ENCODE data around the gene REPIN1. TPM values are rescaled to one million over a fixed set of nuclear protein-coding genes. Genes with fewer than 3 reads are reported as not detected.

The REPIN1 gene
- total RNA-seq, 1 donor from 2014 or later, result 82.1 TPM

- DNase-seq (ENCODE audit: low spot score), result no peak
Measured at GRCh38 chr7:150388709-150389531, 20.3 kb downstream of the REPIN1 start.

- no peak for DNase-seq (ENCODE audit: low spot score)
Measured at GRCh38 chr7:150389532-150389816, 20.9 kb downstream of the REPIN1 start.

- DNase-seq (ENCODE audit: low spot score), result no peak
Measured at GRCh38 chr7:150390205-150390604, 21.6 kb downstream of the REPIN1 start.

GRCh38 chr7:150393325-150393724, 24.7 kb downstream of the REPIN1 start:
- DNase-seq (ENCODE audit: low spot score), result no peak

- no peak for DNase-seq (ENCODE audit: low spot score)
Measured at GRCh38 chr7:150396426-150396825, 27.8 kb downstream of the REPIN1 start.

GRCh38 chr7:150396851-150397260, 28.2 kb downstream of the REPIN1 start:
- no peak for DNase-seq (ENCODE audit: low spot score)

- DNase-seq (ENCODE audit: low spot score), result no peak
Measured at GRCh38 chr7:150397346-150398107, 28.9 kb downstream of the REPIN1 start.

- no peak for DNase-seq (ENCODE audit: low spot score)
Measured at GRCh38 chr7:150398108-150398964, 29.7 kb downstream of the REPIN1 start.

GRCh38 chr7:150398965-150399320, 30.3 kb downstream of the REPIN1 start:
- DNase-seq (ENCODE audit: low spot score), result no peak

GRCh38 chr7:150399421-150400007, 30.9 kb downstream of the REPIN1 start:
- DNase-seq (ENCODE audit: low spot score), result peak; percentile 18

- peak; percentile 47 for DNase-seq (ENCODE audit: low spot score)
Measured at GRCh38 chr7:150400008-150400787, 31.6 kb downstream of the REPIN1 start.

GRCh38 chr7:150400788-150401423, 32.3 kb downstream of the REPIN1 start:
- DNase-seq (ENCODE audit: low spot score), result peak; percentile 75

- DNase-seq (ENCODE audit: low spot score), result no peak
Measured at GRCh38 chr7:150401424-150401790, 32.8 kb downstream of the REPIN1 start.

GRCh38 chr7:150401861-150402631, 33.4 kb downstream of the REPIN1 start:
- DNase-seq (ENCODE audit: low spot score), result peak; percentile 16

- peak; percentile 86 for DNase-seq (ENCODE audit: low spot score)
Measured at GRCh38 chr7:150402671-150403321, 34.2 kb downstream of the REPIN1 start.

- peak; percentile 73 for DNase-seq (ENCODE audit: low spot score)
Measured at GRCh38 chr7:150403376-150404171, 35.0 kb downstream of the REPIN1 start.

- DNase-seq (ENCODE audit: low spot score), result peak; percentile 55
Measured at GRCh38 chr7:150404172-150404804, 35.7 kb downstream of the REPIN1 start.
